Loucy (cell line): ENCODE measurements around the gene CDT1.

ENCODE experiments used
- H2AFZ ChIP-seq: fragments of 200-600 bp; sonication (generic); 2 replicates; pipeline ENCODE4 v1.6.0; 2016; ENCODE audit warnings: antibody characterized with exemption, mild to moderate bottlenecking, low read length, moderate library complexity
- H3F3A ChIP-seq: fragments of 200-600 bp; 2 replicates; pipeline ENCODE4 v1.6.0; 2016; ENCODE audit warnings: antibody characterized with exemption, low read depth, mild to moderate bottlenecking
- H3K27me3 ChIP-seq: fragments of 200-600 bp; sonication (generic); 2 replicates; pipeline ENCODE4 v1.6.1; 2014; ENCODE audit warnings: low read length, mild to moderate bottlenecking; ENCODE audit not compliant: insufficient read depth, poor library complexity, severe bottlenecking
- H3K36me3 ChIP-seq: fragments of 200-600 bp; sonication (generic); 2 replicates; pipeline ENCODE4 v1.6.1; 2016; ENCODE audit warnings: low read length; ENCODE audit not compliant: insufficient read depth
- H3K4me1 ChIP-seq: fragments of 200-600 bp; sonication (generic); 2 replicates; pipeline ENCODE4 v1.5.1; 2014; ENCODE audit warnings: low read length, mild to moderate bottlenecking; ENCODE audit not compliant: insufficient read depth, poor library complexity, severe bottlenecking
- H3K4me2 ChIP-seq: fragments of 200-600 bp; sonication (generic); 2 replicates; pipeline ENCODE4 v1.6.0; 2014; ENCODE audit warnings: antibody characterized with exemption, low read length, low read depth, mild to moderate bottlenecking; ENCODE audit not compliant: poor library complexity, severe bottlenecking
- H3K4me3 ChIP-seq: fragments of 200-600 bp; sonication (generic); 2 replicates; pipeline ENCODE4 v1.5.1; 2014; ENCODE audit warnings: low read length, mild to moderate bottlenecking, mixed read lengths; ENCODE audit not compliant: poor library complexity, severe bottlenecking
- H3K79me2 ChIP-seq: fragments of 200-600 bp; sonication (generic); 2 replicates; pipeline ENCODE4 v1.6.1; 2014; ENCODE audit warnings: low read length; ENCODE audit not compliant: insufficient read depth
- H3K9ac ChIP-seq: fragments of 200-600 bp; sonication (generic); 2 replicates; pipeline ENCODE4 v1.6.0; 2014; ENCODE audit warnings: mild to moderate bottlenecking, low read depth, low read length, moderate library complexity; ENCODE audit not compliant: poor library complexity, severe bottlenecking
- H3K9me2 ChIP-seq: fragments of 200-600 bp; sonication (generic); replicated peaks from 2 replicates; pipeline ENCODE4 v1.6.1; 2016; ENCODE audit warnings: low read depth, low read length, mixed read lengths
- H3K9me3 ChIP-seq: fragments of 200-600 bp; sonication (generic); 2 replicates; pipeline ENCODE4 v1.6.1; 2014; ENCODE audit warnings: mild to moderate bottlenecking, antibody characterized with exemption, low read length, low read depth; ENCODE audit not compliant: insufficient read depth
- H4K20me1 ChIP-seq: fragments of 200-600 bp; sonication (generic); 2 replicates; pipeline ENCODE4 v1.6.0; 2014; ENCODE audit warnings: antibody characterized with exemption, low read length, mild to moderate bottlenecking; ENCODE audit not compliant: insufficient read depth, poor library complexity, severe bottlenecking
- EZH2phosphoT487 ChIP-seq: fragments of 200-600 bp; IDR thresholded peaks from 2 replicates; pipeline ENCODE4 v1.6.1; 2018; ENCODE audit warnings: antibody characterized with exemption, mild to moderate bottlenecking, moderate library complexity, borderline replicate concordance
- TF ChIP-seq, protein P1 (sequence below): fragments of 200-600 bp; sonication (generic); conservative IDR thresholded peaks from 2 replicates; pipeline ENCODE4 v1.5.1; 2014; ENCODE audit warnings: mild to moderate bottlenecking, antibody characterized with exemption, low read length

Gene CDT1

GRCh38 chr16:88819126-88819525 lies 15.5 kb downstream of the CDT1 start:
- Histone ChIP-seq H3K4me2 (no peak overlapping the region), H3K4me3 (no peak overlapping the region), H3K9ac (no peak overlapping the region), H3K27me3 (no peaks in the 10 kb centered on the region), H3K79me2 (no peaks in the 10 kb centered on the region), H3F3A (no peaks in the 10 kb centered on the region), H3K4me1 (no peaks in the 10 kb centered on the region), H3K9me3 (no peaks in the 10 kb centered on the region), H3K36me3 (no peaks in the 10 kb centered on the region), H3K9me2 (no peaks in the 10 kb centered on the region), H2AFZ (no peak overlapping the region), H4K20me1 (no peaks in the 10 kb centered on the region)
- no peak for TF ChIP-seq EZH2phosphoT487
- TF ChIP-seq, protein P1, sequence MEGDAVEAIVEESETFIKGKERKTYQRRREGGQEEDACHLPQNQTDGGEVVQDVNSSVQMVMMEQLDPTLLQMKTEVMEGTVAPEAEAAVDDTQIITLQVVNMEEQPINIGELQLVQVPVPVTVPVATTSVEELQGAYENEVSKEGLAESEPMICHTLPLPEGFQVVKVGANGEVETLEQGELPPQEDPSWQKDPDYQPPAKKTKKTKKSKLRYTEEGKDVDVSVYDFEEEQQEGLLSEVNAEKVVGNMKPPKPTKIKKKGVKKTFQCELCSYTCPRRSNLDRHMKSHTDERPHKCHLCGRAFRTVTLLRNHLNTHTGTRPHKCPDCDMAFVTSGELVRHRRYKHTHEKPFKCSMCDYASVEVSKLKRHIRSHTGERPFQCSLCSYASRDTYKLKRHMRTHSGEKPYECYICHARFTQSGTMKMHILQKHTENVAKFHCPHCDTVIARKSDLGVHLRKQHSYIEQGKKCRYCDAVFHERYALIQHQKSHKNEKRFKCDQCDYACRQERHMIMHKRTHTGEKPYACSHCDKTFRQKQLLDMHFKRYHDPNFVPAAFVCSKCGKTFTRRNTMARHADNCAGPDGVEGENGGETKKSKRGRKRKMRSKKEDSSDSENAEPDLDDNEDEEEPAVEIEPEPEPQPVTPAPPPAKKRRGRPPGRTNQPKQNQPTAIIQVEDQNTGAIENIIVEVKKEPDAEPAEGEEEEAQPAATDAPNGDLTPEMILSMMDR, result no peak

- H3K27me3 ChIP-seq, result no peaks in the 10 kb centered on the region
- no peaks in the 10 kb centered on the region for H3K36me3 ChIP-seq
- H2AFZ ChIP-seq, result no peak overlapping the region
Measured at GRCh38 chr16:88820385-88821025, 16.9 kb downstream of the CDT1 start.

DNA sequence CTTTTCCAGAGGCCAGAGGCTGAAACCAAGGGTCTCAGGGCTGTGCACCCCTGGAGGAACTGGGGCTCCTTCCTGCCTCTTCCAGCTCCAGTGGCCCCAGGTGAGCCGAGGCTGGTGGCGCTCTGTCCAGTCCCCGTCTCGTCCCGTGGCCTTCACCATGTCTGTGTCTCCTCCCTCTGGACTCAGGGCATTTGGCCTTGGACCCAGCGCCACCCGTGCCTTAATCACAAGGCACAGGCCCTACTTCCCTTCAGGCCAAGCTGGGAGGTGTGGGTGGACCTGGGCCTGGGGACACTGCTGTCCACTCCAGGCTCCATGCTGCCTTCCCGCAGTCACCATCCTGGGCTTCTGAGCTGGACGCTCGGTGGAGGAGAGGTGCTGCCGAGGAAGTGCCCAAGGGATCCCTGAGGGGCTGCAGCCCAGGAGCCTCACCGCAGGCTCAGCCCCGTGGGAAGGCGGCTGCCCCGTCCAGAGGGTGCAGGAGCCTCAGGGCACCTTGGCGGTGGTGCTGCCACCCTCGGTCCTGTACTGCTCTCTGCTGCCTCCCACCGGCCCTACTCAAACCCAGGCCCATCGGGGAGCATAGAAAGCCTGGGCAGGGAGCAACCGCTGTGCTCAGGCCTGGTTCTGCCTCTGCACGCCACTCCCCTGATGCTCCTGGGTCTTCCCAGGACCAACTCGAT lies 17.7 kb downstream of the CDT1 start:
- Histone ChIP-seq H2AFZ (no peak overlapping the region), H3K36me3 (no peaks in the 10 kb centered on the region), H3K27me3 (no peaks in the 10 kb centered on the region), H3K9me2 (no peaks in the 10 kb centered on the region), H3K79me2 (no peaks in the 10 kb centered on the region), H3F3A (no peaks in the 10 kb centered on the region), H3K9me3 (no peaks in the 10 kb centered on the region), H3K4me2 (no peak overlapping the region), H3K4me1 (no peaks in the 10 kb centered on the region), H3K9ac (no peak overlapping the region), H3K4me3 (no peak overlapping the region), H4K20me1 (no peaks in the 10 kb centered on the region)
- no peak for TF ChIP-seq EZH2phosphoT487

More at GRCh38 chr16:88820385-88821025, 16.9 kb downstream of the CDT1 start:
- no peaks in the 10 kb centered on the region for H3K79me2 ChIP-seq
- H4K20me1 ChIP-seq, result no peaks in the 10 kb centered on the region
- H3K4me3 ChIP-seq, result no peak overlapping the region
- TF ChIP-seq, protein P1, result no peak
- no peak for TF ChIP-seq EZH2phosphoT487
- H3K9me2 ChIP-seq, result no peaks in the 10 kb centered on the region
- H3K9me3 ChIP-seq, result no peaks in the 10 kb centered on the region
- no peaks in the 10 kb centered on the region for H3K4me1 ChIP-seq
- H3K4me2 ChIP-seq, result no peak overlapping the region
- no peaks in the 10 kb centered on the region for H3F3A ChIP-seq
- no peak overlapping the region for H3K9ac ChIP-seq
